ENCODE results near the gene PDE4D. TPM values are rescaled to one million over a fixed set of nuclear protein-coding genes. Genes with fewer than 3 reads are reported as not detected.

Gene PDE4D
- total RNA-seq, 1 experiment from 2014 or later: 3.6 TPM

DNA sequence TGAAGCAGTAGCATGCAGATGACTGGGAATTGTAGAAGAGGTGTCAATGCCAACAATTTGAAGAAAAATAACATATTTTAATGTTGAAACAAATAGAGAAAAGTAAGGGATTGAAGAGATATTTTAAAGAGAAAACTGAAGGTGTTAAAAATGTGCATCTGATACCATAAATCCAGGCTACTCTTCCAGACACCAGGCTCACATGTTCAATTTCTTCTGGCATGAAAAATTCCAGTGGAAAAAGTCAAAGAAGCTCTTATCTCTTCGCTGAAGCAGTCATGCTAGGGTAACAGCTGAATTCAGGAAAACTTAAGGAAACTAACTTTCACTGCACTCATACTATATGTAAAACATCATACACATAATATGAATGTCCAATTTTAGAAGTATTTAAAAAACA lies 335.0 kb downstream of the PDE4D start:
- ATAC-seq (no peak), DNase-seq (no peak)
- Histone ChIP-seq H3K79me2 (ENCODE audit: low read length) (no peaks in the 10 kb centered on the region), H3K27me3 (ENCODE audit: low read length) (no peaks in the 10 kb centered on the region), H3K9me2 (replicated peaks; ENCODE audit: low read length) (no peaks in the 10 kb centered on the region), H3K4me3 (ENCODE audit: low read length) (no peak overlapping the region), H3F3A (ENCODE audit: low read length, unreplicated experiment) (no peaks in the 10 kb centered on the region), H3K27ac (ENCODE audit: low read length) (no peak overlapping the region), H3K4me1 (ENCODE audit: insufficient read depth, low read length) (peaks cover 14% of the 10 kb centered on the region), H2AFZ (ENCODE audit: low read length) (no peak overlapping the region), H4K20me1 (ENCODE audit: low read length) (no peaks in the 10 kb centered on the region), H3K36me3 (ENCODE audit: low read depth, low read length) (no peaks in the 10 kb centered on the region), H3K4me2 (ENCODE audit: low read length) (no peak overlapping the region), H3K9ac (ENCODE audit: low read length) (no peak overlapping the region), H3K9me3 (ENCODE audit: low read length) (no peaks in the 10 kb centered on the region)
- intact Hi-C loops (cut with micrococcal nuclease): no loop called here
- no TSS peak for BruUV-seq (replicated peaks)
- TF ChIP-seq CTCF (conservative IDR thresholded peaks at IDR 0.05; ENCODE audit: low read depth, low read length) (no peak), EZH2phosphoT487 (IDR thresholded peaks at IDR 0.05; ENCODE audit: borderline replicate concordance, low read length) (no peak), EZH2 (IDR thresholded peaks at IDR 0.05; ENCODE audit: low read length, unreplicated experiment) (no peak)
- CTCF ChIA-PET: no interaction called here
- POLR2A ChIA-PET (ENCODE audit: unreplicated experiment): no interaction called here

DNA sequence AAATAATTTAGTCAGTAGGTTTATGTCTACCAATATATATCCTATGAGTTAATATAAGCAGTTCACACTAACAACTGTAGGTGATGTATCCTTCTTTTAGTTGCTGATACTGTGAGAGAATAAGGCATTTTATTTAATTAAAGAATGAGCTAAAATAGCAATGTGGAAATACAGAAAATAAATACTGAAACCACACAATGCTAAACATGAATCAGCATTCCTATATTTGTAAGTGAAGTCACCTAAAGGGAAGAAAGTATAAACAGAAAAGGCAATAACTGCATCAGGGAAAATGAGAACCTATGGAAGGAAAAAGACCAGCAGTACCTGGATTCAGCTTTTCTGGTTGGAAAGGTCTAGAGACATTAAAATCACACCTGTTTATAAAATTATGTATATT lies 336.0 kb downstream of the PDE4D start:
- H3K36me3 ChIP-seq (ENCODE audit: low read depth, low read length): no peaks in the 10 kb centered on the region
- H3F3A ChIP-seq (ENCODE audit: low read length, unreplicated experiment): no peaks in the 10 kb centered on the region
- intact Hi-C loops (cut with micrococcal nuclease): no loop called here
- ATAC-seq (no peak), DNase-seq (no peak)
- no TSS peak for BruUV-seq (replicated peaks)
- peaks cover 5% of the 10 kb centered on the region for H3K4me1 ChIP-seq (ENCODE audit: insufficient read depth, low read length)
- no peaks in the 10 kb centered on the region for H4K20me1 ChIP-seq (ENCODE audit: low read length)
- H3K4me3 ChIP-seq (ENCODE audit: low read length): no peak overlapping the region
- ChIA-PET POLR2A (ENCODE audit: unreplicated experiment) (interaction anchor here (0.6 kb wide), 1 partner anchor 110 kb away, joined by 4 read pairs; no protein-coding TSS in a partner anchor), CTCF (no interaction called here)
- H3K4me2 ChIP-seq (ENCODE audit: low read length): no peak overlapping the region
- H2AFZ ChIP-seq (ENCODE audit: low read length): no peak overlapping the region
- H3K79me2 ChIP-seq (ENCODE audit: low read length): no peaks in the 10 kb centered on the region
- no peak overlapping the region for H3K9ac ChIP-seq (ENCODE audit: low read length)
- H3K27me3 ChIP-seq (ENCODE audit: low read length): no peaks in the 10 kb centered on the region
- no peaks in the 10 kb centered on the region for H3K9me2 ChIP-seq (replicated peaks; ENCODE audit: low read length)
- no peaks in the 10 kb centered on the region for H3K9me3 ChIP-seq (ENCODE audit: low read length)
- H3K27ac ChIP-seq (ENCODE audit: low read length): no peak overlapping the region
- TF ChIP-seq EZH2phosphoT487 (IDR thresholded peaks at IDR 0.05; ENCODE audit: borderline replicate concordance, low read length) (no peak), EZH2 (IDR thresholded peaks at IDR 0.05; ENCODE audit: low read length, unreplicated experiment) (no peak), CTCF (conservative IDR thresholded peaks at IDR 0.05; ENCODE audit: low read depth, low read length) (no peak)

DNA sequence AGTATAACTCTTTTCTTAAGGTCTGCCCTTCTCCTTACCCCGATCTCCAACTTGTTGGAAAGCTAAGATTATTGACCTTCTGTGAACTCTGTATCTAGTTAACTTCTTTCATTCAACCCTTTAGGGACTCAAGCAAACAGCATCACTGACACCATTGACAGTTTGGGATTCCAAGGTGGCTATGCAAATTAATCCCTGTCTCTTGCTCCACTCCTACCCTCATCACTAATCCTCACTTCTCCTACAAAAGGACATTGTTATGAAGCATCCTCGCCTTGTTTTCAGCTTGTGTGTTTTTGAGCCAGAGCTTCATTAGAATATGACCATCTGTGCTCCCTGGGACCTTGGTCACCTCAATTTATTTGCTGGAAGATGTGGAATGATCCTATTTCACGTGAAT lies 337.9 kb downstream of the PDE4D start:
- POLR2A ChIA-PET (ENCODE audit: unreplicated experiment): no interaction called here
- BruUV-seq (replicated peaks): no TSS peak

More for the DNA sequence above, 337.9 kb downstream of the PDE4D start:
- no peak overlapping the region for H2AFZ ChIP-seq (ENCODE audit: low read length)
- no peak overlapping the region for H3K4me2 ChIP-seq (ENCODE audit: low read length)
- no peaks in the 10 kb centered on the region for H4K20me1 ChIP-seq (ENCODE audit: low read length)
- ATAC-seq: no peak
- H3K79me2 ChIP-seq (ENCODE audit: low read length): no peaks in the 10 kb centered on the region
- no peaks in the 10 kb centered on the region for H3F3A ChIP-seq (ENCODE audit: low read length, unreplicated experiment)
- no peaks in the 10 kb centered on the region for H3K9me2 ChIP-seq (replicated peaks; ENCODE audit: low read length)
- CTCF ChIA-PET: no interaction called here
- TF ChIP-seq CTCF (conservative IDR thresholded peaks at IDR 0.05; ENCODE audit: low read depth, low read length) (no peak), EZH2phosphoT487 (IDR thresholded peaks at IDR 0.05; ENCODE audit: borderline replicate concordance, low read length) (no peak), EZH2 (IDR thresholded peaks at IDR 0.05; ENCODE audit: low read length, unreplicated experiment) (no peak)
- no peaks in the 10 kb centered on the region for H3K9me3 ChIP-seq (ENCODE audit: low read length)
- no peaks in the 10 kb centered on the region for H3K4me1 ChIP-seq (ENCODE audit: insufficient read depth, low read length)
- H3K9ac ChIP-seq (ENCODE audit: low read length): no peak overlapping the region
- intact Hi-C loops (cut with micrococcal nuclease): no loop called here
- DNase-seq: no peak
- H3K4me3 ChIP-seq (ENCODE audit: low read length): no peak overlapping the region
- H3K27ac ChIP-seq (ENCODE audit: low read length): no peak overlapping the region
- H3K36me3 ChIP-seq (ENCODE audit: low read depth, low read length): no peaks in the 10 kb centered on the region
- no peaks in the 10 kb centered on the region for H3K27me3 ChIP-seq (ENCODE audit: low read length)
